ENCODE measurements around the gene GNGT1.

GRCh38 chr7:93920496-93921182 lies 14.3 kb downstream of the GNGT1 start:
- no peak for TF ChIP-seq EZH2phosphoT487 (IDR thresholded peaks at IDR 0.05; ENCODE audit: insufficient read depth, low read depth)
- TF ChIP-seq EZH2 (IDR thresholded peaks at IDR 0.05; ENCODE audit: insufficient read depth, poor library complexity, severe bottlenecking) = no peak
